Measurements from ENCODE around the gene GPC6. TPM values are rescaled to one million over a fixed set of nuclear protein-coding genes. Genes with fewer than 3 reads are reported as not detected.

The GPC6 gene
- total RNA-seq, 4 donors from 2014 or later = 6.7 to 67.2 (median 11.1) TPM

- intact Hi-C loops (cut with DNase I; ENCODE audit: low total_unique reads) = no loop called here
- Histone ChIP-seq H3K9me3 (no peaks in the 10 kb centered on the region), H3K36me3 (no peaks in the 10 kb centered on the region), H3K27me3 (no peaks in the 10 kb centered on the region), H3K27ac (no peak overlapping the region), H3K4me1 (no peaks in the 10 kb centered on the region), H3K4me3 (no peak overlapping the region)
- no peak for TF ChIP-seq POLR2A (IDR thresholded peaks at IDR 0.05)
- TF ChIP-seq, protein P1, sequence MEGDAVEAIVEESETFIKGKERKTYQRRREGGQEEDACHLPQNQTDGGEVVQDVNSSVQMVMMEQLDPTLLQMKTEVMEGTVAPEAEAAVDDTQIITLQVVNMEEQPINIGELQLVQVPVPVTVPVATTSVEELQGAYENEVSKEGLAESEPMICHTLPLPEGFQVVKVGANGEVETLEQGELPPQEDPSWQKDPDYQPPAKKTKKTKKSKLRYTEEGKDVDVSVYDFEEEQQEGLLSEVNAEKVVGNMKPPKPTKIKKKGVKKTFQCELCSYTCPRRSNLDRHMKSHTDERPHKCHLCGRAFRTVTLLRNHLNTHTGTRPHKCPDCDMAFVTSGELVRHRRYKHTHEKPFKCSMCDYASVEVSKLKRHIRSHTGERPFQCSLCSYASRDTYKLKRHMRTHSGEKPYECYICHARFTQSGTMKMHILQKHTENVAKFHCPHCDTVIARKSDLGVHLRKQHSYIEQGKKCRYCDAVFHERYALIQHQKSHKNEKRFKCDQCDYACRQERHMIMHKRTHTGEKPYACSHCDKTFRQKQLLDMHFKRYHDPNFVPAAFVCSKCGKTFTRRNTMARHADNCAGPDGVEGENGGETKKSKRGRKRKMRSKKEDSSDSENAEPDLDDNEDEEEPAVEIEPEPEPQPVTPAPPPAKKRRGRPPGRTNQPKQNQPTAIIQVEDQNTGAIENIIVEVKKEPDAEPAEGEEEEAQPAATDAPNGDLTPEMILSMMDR (IDR thresholded peaks at IDR 0.05) = no peak
- DNase-seq = no peak
Observed at GRCh38 chr13:93368718-93369117, 142.1 kb downstream of the GPC6 start.

DNA sequence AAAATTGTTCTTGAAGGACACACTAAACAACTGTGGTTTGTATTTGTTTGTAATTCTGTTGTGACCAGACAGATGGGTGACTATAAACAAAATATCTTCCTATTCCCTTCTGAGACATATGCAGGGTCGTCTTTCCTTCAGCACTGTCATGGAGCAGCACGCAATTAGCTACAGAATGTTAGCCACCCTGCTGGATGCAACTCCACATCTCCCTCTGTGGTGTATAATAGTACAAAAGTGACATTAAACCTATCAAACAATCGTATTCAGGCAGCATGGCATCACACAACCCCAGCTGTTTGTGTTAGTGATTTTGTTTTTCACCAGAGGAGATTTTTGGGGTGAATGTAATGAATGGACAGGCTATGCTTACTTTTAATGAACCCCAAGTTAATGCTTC is 146.2 kb downstream of the GPC6 start:
- Histone ChIP-seq H3K9me3 (no peaks in the 10 kb centered on the region), H3K27ac (no peak overlapping the region), H3K4me1 (no peaks in the 10 kb centered on the region), H3K36me3 (no peaks in the 10 kb centered on the region), H3K4me3 (no peak overlapping the region), H3K27me3 (no peaks in the 10 kb centered on the region)
- DNase-seq = no peak
- no peak for TF ChIP-seq POLR2A (IDR thresholded peaks at IDR 0.05)
- TF ChIP-seq, protein P1 (IDR thresholded peaks at IDR 0.05) = no peak
- intact Hi-C loops (cut with DNase I; ENCODE audit: low total_unique reads) = no loop called here

DNA sequence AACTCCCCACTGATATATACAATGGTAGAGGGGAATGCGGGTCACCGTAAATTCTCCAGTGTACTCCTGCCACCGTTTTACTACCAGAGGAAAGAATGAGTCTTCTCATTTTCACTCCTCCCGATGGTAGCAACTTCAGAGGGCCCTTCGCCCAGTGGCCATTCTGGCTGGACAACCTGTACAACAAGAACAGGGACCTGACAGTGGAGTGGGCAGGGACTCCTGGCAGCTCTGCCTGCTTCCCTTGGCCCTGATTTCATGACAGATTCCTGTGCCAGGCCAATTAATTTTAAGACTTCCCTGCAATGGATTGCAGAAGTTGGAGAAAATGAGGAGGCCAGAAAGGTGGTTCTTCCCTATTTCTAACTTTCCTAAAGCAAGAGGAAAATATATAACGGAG is 148.9 kb downstream of the GPC6 start:
- TF ChIP-seq, protein P1 (IDR thresholded peaks at IDR 0.05) = no peak
- TF ChIP-seq POLR2A (IDR thresholded peaks at IDR 0.05) = no peak
- no peak overlapping the region for H3K4me3 ChIP-seq
- no peaks in the 10 kb centered on the region for H3K27me3 ChIP-seq
- H3K36me3 ChIP-seq = no peaks in the 10 kb centered on the region
- no peaks in the 10 kb centered on the region for H3K4me1 ChIP-seq
- no peaks in the 10 kb centered on the region for H3K9me3 ChIP-seq
- H3K27ac ChIP-seq = no peak overlapping the region
- intact Hi-C loops (cut with DNase I; ENCODE audit: low total_unique reads) = no loop called here
- DNase-seq = no peak

DNA sequence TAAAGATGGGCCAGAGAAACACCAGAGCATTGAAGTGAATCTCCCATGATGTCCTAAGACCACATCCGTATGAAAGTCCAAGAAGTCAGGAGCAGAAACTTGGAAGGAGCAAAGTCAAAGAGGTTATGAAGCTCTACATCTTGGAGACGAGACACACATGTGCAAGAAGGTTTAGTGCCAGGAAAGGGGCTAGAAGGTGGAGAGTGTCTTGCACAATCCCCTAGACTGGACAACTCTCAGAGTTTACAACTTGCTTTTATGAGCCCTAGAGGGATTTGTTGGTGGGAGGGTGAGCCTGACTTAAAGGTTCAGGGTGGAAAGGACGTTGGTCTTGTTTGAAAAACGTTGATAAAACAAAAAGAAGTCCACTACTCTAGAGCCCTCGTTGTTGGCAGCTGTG is 150.6 kb downstream of the GPC6 start:
- Histone ChIP-seq H3K36me3 (no peaks in the 10 kb centered on the region), H3K4me3 (no peak overlapping the region), H3K4me1 (no peaks in the 10 kb centered on the region), H3K9me3 (no peaks in the 10 kb centered on the region), H3K27ac (no peak overlapping the region), H3K27me3 (no peaks in the 10 kb centered on the region)
- TF ChIP-seq, protein P1 (IDR thresholded peaks at IDR 0.05) = no peak
- no peak for TF ChIP-seq POLR2A (IDR thresholded peaks at IDR 0.05)
- intact Hi-C loops (cut with DNase I; ENCODE audit: low total_unique reads) = no loop called here
- no peak for DNase-seq

GRCh38 chr13:93378184-93378583 is 151.6 kb downstream of the GPC6 start:
- no peak for TF ChIP-seq POLR2A (IDR thresholded peaks at IDR 0.05)
- TF ChIP-seq, protein P1 (IDR thresholded peaks at IDR 0.05) = no peak
- H3K9me3 ChIP-seq = no peaks in the 10 kb centered on the region
- no peaks in the 10 kb centered on the region for H3K4me1 ChIP-seq
- H3K27ac ChIP-seq = no peak overlapping the region
- H3K27me3 ChIP-seq = no peaks in the 10 kb centered on the region
- intact Hi-C loops (cut with DNase I; ENCODE audit: low total_unique reads) = no loop called here
- H3K36me3 ChIP-seq = no peaks in the 10 kb centered on the region
- no peak for DNase-seq
- no peak overlapping the region for H3K4me3 ChIP-seq

Data from uterus (tissue), 4 donors.